Stimulated activated memory B cell treated with anti-CD40 and anti-IgM and Interleukin-4, amounts not matched to agents 10 μg/mL and 1 μg/mL and 100 μg/mL, for 72 hours (primary cell): ENCODE results near the gene SLC49A4.

Experiments
- ATAC-seq: fragments of 150-1000 bp; cut with Tn5 transposase; 2 replicates; pipeline ENCODE4 v1.10.0; 2021
- H3K27ac Mint-ChIP-seq: one replicate; pipeline ENCODE4 v1.8.0; 2022; ENCODE audit warnings: mild to moderate bottlenecking, mixed read lengths
- H3K27me3 Mint-ChIP-seq: one replicate; pipeline ENCODE4 v1.8.0; 2022; ENCODE audit warnings: mixed read lengths
- H3K36me3 Mint-ChIP-seq: one replicate; pipeline ENCODE4 v1.8.0; 2022; ENCODE audit warnings: mixed read lengths
- H3K4me1 Mint-ChIP-seq: one replicate; pipeline ENCODE4 v1.8.0; 2022; ENCODE audit warnings: mixed read lengths
- H3K4me3 Mint-ChIP-seq: one replicate; pipeline ENCODE4 v1.8.0; 2022; ENCODE audit warnings: mild to moderate bottlenecking, moderate library complexity, mixed read lengths
- H3K9me3 Mint-ChIP-seq: one replicate; pipeline ENCODE4 v1.8.0; 2022; ENCODE audit warnings: mixed read lengths

The SLC49A4 gene

GRCh38 chr3:122902326-122902725 lies 107.5 kb downstream of the SLC49A4 start:
- no peak for ATAC-seq
- Mint-ChIP-seq H3K4me1 (no peaks in the 10 kb centered on the region), H3K27ac (no peak overlapping the region), H3K4me3 (no peak overlapping the region), H3K9me3 (peaks cover 6% of the 10 kb centered on the region), H3K36me3 (no peaks in the 10 kb centered on the region), H3K27me3 (peaks cover 11% of the 10 kb centered on the region)

- ATAC-seq, result no peak
- Mint-ChIP-seq H3K27me3 (peaks cover 9% of the 10 kb centered on the region), H3K27ac (no peak overlapping the region), H3K36me3 (no peaks in the 10 kb centered on the region), H3K4me1 (no peaks in the 10 kb centered on the region), H3K4me3 (no peak overlapping the region), H3K9me3 (peaks cover 6% of the 10 kb centered on the region)
Observed at GRCh38 chr3:122903171-122903570, 108.3 kb downstream of the SLC49A4 start.

GRCh38 chr3:122907471-122907870 lies 112.6 kb downstream of the SLC49A4 start:
- no peak for ATAC-seq
- Mint-ChIP-seq H3K9me3 (peaks cover 6% of the 10 kb centered on the region), H3K27ac (no peak overlapping the region), H3K36me3 (no peaks in the 10 kb centered on the region), H3K27me3 (peaks cover 47% of the 10 kb centered on the region), H3K4me3 (no peak overlapping the region), H3K4me1 (no peaks in the 10 kb centered on the region)

GRCh38 chr3:122908251-122908650 lies 113.4 kb downstream of the SLC49A4 start:
- no peak overlapping the region for H3K27ac Mint-ChIP-seq
- no peak overlapping the region for H3K4me3 Mint-ChIP-seq
- H3K9me3 Mint-ChIP-seq, result peaks cover 6% of the 10 kb centered on the region
- no peaks in the 10 kb centered on the region for H3K4me1 Mint-ChIP-seq
- no peak for ATAC-seq
- H3K36me3 Mint-ChIP-seq, result no peaks in the 10 kb centered on the region
- peaks cover 50% of the 10 kb centered on the region for H3K27me3 Mint-ChIP-seq

- Mint-ChIP-seq H3K27ac (no peak overlapping the region), H3K27me3 (peaks cover 41% of the 10 kb centered on the region), H3K4me1 (peaks cover 18% of the 10 kb centered on the region), H3K9me3 (no peaks in the 10 kb centered on the region), H3K4me3 (no peak overlapping the region), H3K36me3 (no peaks in the 10 kb centered on the region)
- ATAC-seq, result no peak
Observed at GRCh38 chr3:122911901-122912300, 117.0 kb downstream of the SLC49A4 start.

- ATAC-seq, result peak; percentile 13
- H3K4me3 Mint-ChIP-seq, result no peak overlapping the region
- H3K36me3 Mint-ChIP-seq, result no peaks in the 10 kb centered on the region
- peaks cover 41% of the 10 kb centered on the region for H3K27me3 Mint-ChIP-seq
- H3K9me3 Mint-ChIP-seq, result no peaks in the 10 kb centered on the region
- H3K27ac Mint-ChIP-seq, result no peak overlapping the region
- H3K4me1 Mint-ChIP-seq, result peaks cover 19% of the 10 kb centered on the region
Observed at GRCh38 chr3:122912772-122913538, 118.1 kb downstream of the SLC49A4 start.

- Mint-ChIP-seq H3K4me3 (no peak overlapping the region), H3K36me3 (no peaks in the 10 kb centered on the region), H3K27me3 (peaks cover 39% of the 10 kb centered on the region), H3K4me1 (peaks cover 19% of the 10 kb centered on the region), H3K9me3 (no peaks in the 10 kb centered on the region), H3K27ac (no peak overlapping the region)
- no peak for ATAC-seq
Observed at GRCh38 chr3:122913539-122914100, 118.8 kb downstream of the SLC49A4 start.

- Mint-ChIP-seq H3K27me3 (peaks cover 39% of the 10 kb centered on the region), H3K4me1 (peaks cover 19% of the 10 kb centered on the region), H3K9me3 (no peaks in the 10 kb centered on the region), H3K36me3 (no peaks in the 10 kb centered on the region), H3K27ac (no peak overlapping the region), H3K4me3 (no peak overlapping the region)
- no peak for ATAC-seq
Observed at GRCh38 chr3:122915300-122916055, 120.6 kb downstream of the SLC49A4 start.

- Mint-ChIP-seq H3K36me3 (no peaks in the 10 kb centered on the region), H3K27ac (no peak overlapping the region), H3K9me3 (no peaks in the 10 kb centered on the region), H3K4me1 (peaks cover 19% of the 10 kb centered on the region), H3K27me3 (peaks cover 39% of the 10 kb centered on the region), H3K4me3 (no peak overlapping the region)
- peak; percentile 39 for ATAC-seq
Observed at GRCh38 chr3:122916084-122916483, 121.2 kb downstream of the SLC49A4 start.

GRCh38 chr3:122916580-122916979 lies 121.7 kb downstream of the SLC49A4 start:
- peaks cover 38% of the 10 kb centered on the region for H3K27me3 Mint-ChIP-seq
- ATAC-seq, result peak; percentile 77
- no peak overlapping the region for H3K4me3 Mint-ChIP-seq
- H3K4me1 Mint-ChIP-seq, result peaks cover 19% of the 10 kb centered on the region
- no peak overlapping the region for H3K27ac Mint-ChIP-seq
- no peaks in the 10 kb centered on the region for H3K9me3 Mint-ChIP-seq
- H3K36me3 Mint-ChIP-seq, result no peaks in the 10 kb centered on the region

- Mint-ChIP-seq H3K27me3 (peaks cover 30% of the 10 kb centered on the region), H3K36me3 (no peaks in the 10 kb centered on the region), H3K4me1 (peaks cover 19% of the 10 kb centered on the region), H3K4me3 (no peak overlapping the region), H3K9me3 (no peaks in the 10 kb centered on the region), H3K27ac (no peak overlapping the region)
- ATAC-seq, result no peak
Observed at GRCh38 chr3:122917412-122917811, 122.5 kb downstream of the SLC49A4 start.

GRCh38 chr3:122918576-122919290 lies 123.9 kb downstream of the SLC49A4 start:
- no peak for ATAC-seq
- no peak overlapping the region for H3K4me3 Mint-ChIP-seq
- H3K36me3 Mint-ChIP-seq, result no peaks in the 10 kb centered on the region
- no peak overlapping the region for H3K27ac Mint-ChIP-seq
- peaks cover 19% of the 10 kb centered on the region for H3K4me1 Mint-ChIP-seq
- H3K9me3 Mint-ChIP-seq, result no peaks in the 10 kb centered on the region
- H3K27me3 Mint-ChIP-seq, result peaks cover 26% of the 10 kb centered on the region

GRCh38 chr3:122919291-122919610 lies 124.4 kb downstream of the SLC49A4 start:
- Mint-ChIP-seq H3K4me1 (peaks cover 19% of the 10 kb centered on the region), H3K4me3 (no peak overlapping the region), H3K27ac (no peak overlapping the region), H3K9me3 (no peaks in the 10 kb centered on the region), H3K27me3 (peaks cover 26% of the 10 kb centered on the region), H3K36me3 (no peaks in the 10 kb centered on the region)
- ATAC-seq, result no peak

GRCh38 chr3:122920986-122921385 lies 126.1 kb downstream of the SLC49A4 start:
- H3K27me3 Mint-ChIP-seq, result peaks cover 26% of the 10 kb centered on the region

More at GRCh38 chr3:122920986-122921385, 126.1 kb downstream of the SLC49A4 start:
- peaks cover 11% of the 10 kb centered on the region for H3K4me1 Mint-ChIP-seq
- no peak overlapping the region for H3K4me3 Mint-ChIP-seq
- H3K27ac Mint-ChIP-seq, result no peak overlapping the region
- H3K9me3 Mint-ChIP-seq, result no peaks in the 10 kb centered on the region
- H3K36me3 Mint-ChIP-seq, result no peaks in the 10 kb centered on the region
- ATAC-seq, result no peak
